Activated naive CD8-positive, alpha-beta T cell (primary cell): ENCODE measurements around the gene NRXN3.

ENCODE experiments used
- H3K27ac Mint-ChIP-seq: one replicate; pipeline ENCODE4 v1.8.0; 2021; ENCODE audit warnings: mixed read lengths
- H3K27me3 Mint-ChIP-seq: one replicate; pipeline ENCODE4 v1.8.0; 2021; ENCODE audit warnings: mixed read lengths
- H3K36me3 Mint-ChIP-seq: one replicate; pipeline ENCODE4 v1.8.0; 2021; ENCODE audit warnings: mixed read lengths
- H3K4me1 Mint-ChIP-seq: one replicate; pipeline ENCODE4 v1.8.0; 2021; ENCODE audit warnings: low read depth, mixed read lengths
- H3K4me3 Mint-ChIP-seq: one replicate; pipeline ENCODE4 v1.8.0; 2021; ENCODE audit warnings: mild to moderate bottlenecking, mixed read lengths
- H3K9me3 Mint-ChIP-seq: one replicate; pipeline ENCODE4 v1.8.0; 2021; ENCODE audit warnings: low read depth, mixed read lengths

Gene NRXN3

DNA sequence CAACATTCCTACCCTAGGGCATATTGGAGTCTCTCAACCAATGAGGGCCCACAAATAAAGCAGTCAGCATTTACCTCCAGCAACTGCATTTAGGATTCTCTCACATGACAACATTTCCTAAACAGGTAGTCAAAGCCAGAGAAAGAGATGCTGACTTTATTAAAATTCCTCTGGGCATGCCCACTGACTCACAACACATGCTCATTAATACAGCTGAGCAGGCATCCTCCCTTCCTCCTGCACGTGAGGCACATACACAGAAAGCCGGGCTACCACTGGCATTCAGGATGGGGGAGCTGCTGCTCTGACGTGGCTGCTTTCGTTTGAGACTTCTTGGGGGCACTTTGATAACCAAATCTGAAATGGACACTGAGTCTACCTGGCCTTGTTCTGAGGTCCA lies 174.1 kb downstream of the NRXN3 start:
- no peaks in the 10 kb centered on the region for H3K9me3 Mint-ChIP-seq
- no peak overlapping the region for H3K27ac Mint-ChIP-seq
- H3K36me3 Mint-ChIP-seq = no peaks in the 10 kb centered on the region
- no peak overlapping the region for H3K4me3 Mint-ChIP-seq
- peaks cover under 1% of the 10 kb centered on the region for H3K27me3 Mint-ChIP-seq
- H3K4me1 Mint-ChIP-seq = no peaks in the 10 kb centered on the region

DNA sequence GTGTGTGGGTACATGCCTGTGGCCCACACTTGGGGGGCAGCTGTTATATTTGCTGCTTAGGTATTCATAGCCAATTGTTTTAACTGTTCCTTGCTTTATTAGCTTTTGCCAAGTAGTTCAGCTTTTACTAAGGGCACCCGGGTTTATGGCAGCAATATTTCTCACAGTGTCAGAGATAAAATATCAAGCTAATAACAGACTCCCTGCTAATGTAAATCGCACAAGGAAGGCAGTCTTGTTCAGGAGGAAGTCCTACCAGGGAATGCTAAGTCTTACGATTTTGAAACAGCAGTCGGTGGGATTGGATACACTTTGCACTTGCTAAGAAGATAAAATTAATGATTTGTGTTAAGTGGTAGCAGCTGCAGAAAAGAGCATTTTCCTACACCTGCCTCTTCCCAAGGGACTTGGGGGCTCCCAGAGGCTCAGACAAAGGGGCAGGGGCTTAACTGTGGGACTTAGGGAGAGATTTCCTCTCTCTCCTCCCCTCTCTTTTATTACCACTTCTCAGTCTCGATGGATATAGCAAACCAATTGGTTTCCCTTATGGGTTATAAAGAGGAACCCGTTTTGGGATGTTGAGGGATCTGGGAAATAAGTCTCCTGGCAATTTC lies 175.1 kb downstream of the NRXN3 start:
- Mint-ChIP-seq H3K27ac (no peak overlapping the region), H3K9me3 (no peaks in the 10 kb centered on the region), H3K27me3 (no peaks in the 10 kb centered on the region), H3K4me3 (no peak overlapping the region), H3K36me3 (no peaks in the 10 kb centered on the region), H3K4me1 (no peaks in the 10 kb centered on the region)

DNA sequence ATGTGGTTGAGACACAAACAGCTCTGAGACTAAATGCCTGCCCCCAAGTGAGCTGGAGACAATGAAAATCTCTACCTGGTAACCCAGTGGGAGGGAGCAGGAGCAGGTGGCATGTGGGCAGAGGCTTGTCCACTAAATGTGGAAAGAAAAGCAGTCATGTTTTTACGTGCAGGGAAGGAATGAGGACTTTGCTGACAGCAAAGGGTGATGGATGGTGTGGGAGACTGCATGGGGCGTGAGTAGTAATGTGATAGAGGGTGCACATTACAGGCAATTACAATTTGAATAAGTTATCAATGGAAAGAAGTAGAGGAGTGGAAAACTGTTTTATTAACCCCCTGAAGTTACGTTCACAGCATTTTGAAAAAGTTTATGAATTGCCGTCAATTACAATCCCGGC lies 176.6 kb downstream of the NRXN3 start:
- Mint-ChIP-seq H3K27ac (no peak overlapping the region), H3K9me3 (no peaks in the 10 kb centered on the region), H3K4me1 (no peaks in the 10 kb centered on the region), H3K36me3 (no peaks in the 10 kb centered on the region), H3K4me3 (no peak overlapping the region), H3K27me3 (no peaks in the 10 kb centered on the region)

DNA sequence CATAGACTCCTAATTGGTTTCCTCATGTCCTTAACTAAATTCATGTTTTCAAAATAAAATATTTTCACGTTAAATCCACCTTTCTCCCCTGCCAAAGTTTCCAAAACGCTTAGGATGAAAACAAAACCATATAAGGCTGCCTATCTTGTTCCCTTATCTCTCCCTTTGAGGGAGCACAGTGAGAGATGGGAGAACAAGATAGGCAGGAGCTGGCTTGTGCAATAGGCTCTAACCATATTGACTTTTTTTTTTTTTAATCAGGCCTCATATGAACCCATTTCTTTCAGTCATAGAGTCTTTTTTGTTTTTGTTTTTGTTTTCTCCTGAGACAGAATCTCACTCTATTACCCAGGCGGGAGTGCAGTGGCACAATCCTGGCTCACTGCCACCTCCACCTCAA lies 184.9 kb downstream of the NRXN3 start:
- H3K9me3 Mint-ChIP-seq = no peaks in the 10 kb centered on the region
- H3K36me3 Mint-ChIP-seq = no peaks in the 10 kb centered on the region
- H3K27me3 Mint-ChIP-seq = no peaks in the 10 kb centered on the region
- H3K27ac Mint-ChIP-seq = no peak overlapping the region
- H3K4me1 Mint-ChIP-seq = no peaks in the 10 kb centered on the region
- H3K4me3 Mint-ChIP-seq = no peak overlapping the region

- peaks cover 2% of the 10 kb centered on the region for H3K27me3 Mint-ChIP-seq
- no peaks in the 10 kb centered on the region for H3K9me3 Mint-ChIP-seq
- H3K27ac Mint-ChIP-seq = no peak overlapping the region
- H3K4me1 Mint-ChIP-seq = no peaks in the 10 kb centered on the region
- H3K36me3 Mint-ChIP-seq = no peaks in the 10 kb centered on the region
- H3K4me3 Mint-ChIP-seq = no peak overlapping the region
Measured at GRCh38 chr14:78356391-78356790, 186.2 kb downstream of the NRXN3 start.

- no peak overlapping the region for H3K27ac Mint-ChIP-seq
- H3K4me3 Mint-ChIP-seq = no peak overlapping the region
- no peaks in the 10 kb centered on the region for H3K36me3 Mint-ChIP-seq
- H3K4me1 Mint-ChIP-seq = no peaks in the 10 kb centered on the region
- no peaks in the 10 kb centered on the region for H3K9me3 Mint-ChIP-seq
- H3K27me3 Mint-ChIP-seq = peaks cover 2% of the 10 kb centered on the region
Measured at GRCh38 chr14:78358591-78358990, 188.4 kb downstream of the NRXN3 start.

DNA sequence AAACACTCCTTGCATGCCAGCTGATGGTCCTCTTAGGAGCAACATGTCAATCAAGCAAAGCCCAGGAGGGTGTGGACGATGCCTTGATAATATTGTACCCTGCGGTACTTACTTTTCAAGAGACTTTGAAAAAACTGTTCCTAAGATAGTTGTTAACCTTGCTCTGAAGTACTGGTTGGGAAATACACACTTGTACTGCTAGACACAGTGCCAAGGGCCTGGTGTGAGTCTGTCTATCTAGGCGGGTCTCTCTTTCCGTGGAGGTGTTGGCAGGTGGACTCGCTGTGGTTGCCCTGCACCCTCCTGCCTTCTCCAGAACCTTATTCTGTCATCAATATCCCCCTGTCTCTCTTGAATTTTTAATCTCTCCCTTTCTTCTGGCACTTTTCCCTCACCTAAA lies 189.4 kb downstream of the NRXN3 start:
- no peaks in the 10 kb centered on the region for H3K4me1 Mint-ChIP-seq

DNA sequence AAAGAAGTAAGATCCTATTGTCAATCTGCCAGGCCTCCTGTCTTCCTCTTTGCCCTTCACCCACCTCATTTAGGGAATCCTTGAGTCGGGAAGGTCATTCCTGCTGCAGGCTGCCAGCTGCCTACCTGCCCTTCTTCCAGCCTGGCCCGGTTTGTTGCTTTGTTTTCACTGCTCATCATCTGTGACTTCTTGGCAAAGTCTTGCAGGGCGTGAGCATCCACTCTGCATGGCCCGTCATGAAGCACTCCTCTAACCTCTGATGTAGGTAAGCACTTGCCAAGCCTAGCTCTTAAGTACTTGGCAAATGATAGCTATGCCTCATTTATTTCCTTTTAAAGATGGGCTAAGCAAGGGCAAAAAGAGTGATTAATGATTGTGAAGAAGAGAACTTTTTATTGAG lies 192.8 kb downstream of the NRXN3 start:
- Mint-ChIP-seq H3K4me3 (no peak overlapping the region), H3K27ac (no peak overlapping the region), H3K27me3 (peaks cover 2% of the 10 kb centered on the region)

More for the DNA sequence above, 189.4 kb downstream of the NRXN3 start:
- no peak overlapping the region for H3K27ac Mint-ChIP-seq
- no peak overlapping the region for H3K4me3 Mint-ChIP-seq
- no peaks in the 10 kb centered on the region for H3K9me3 Mint-ChIP-seq
- H3K27me3 Mint-ChIP-seq = peaks cover 2% of the 10 kb centered on the region
- H3K36me3 Mint-ChIP-seq = no peaks in the 10 kb centered on the region

DNA sequence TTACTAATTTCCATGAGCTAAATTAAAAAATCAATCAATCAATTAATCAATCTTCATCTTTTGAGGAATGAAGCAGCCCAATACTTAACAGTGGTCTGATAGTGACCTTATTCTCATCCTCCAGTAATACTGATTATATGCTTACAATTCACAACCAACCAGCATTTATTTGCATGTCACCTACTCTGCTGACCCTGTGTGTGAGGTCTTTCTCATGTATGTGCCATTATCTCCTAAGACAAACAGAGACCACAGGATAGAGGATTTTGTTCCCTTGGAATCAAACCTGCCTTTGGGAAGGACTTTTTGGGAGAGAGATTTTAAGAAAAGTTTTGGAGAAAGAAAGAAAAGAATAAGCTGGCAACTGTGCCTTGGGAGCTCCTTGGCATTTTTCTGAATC lies 197.2 kb downstream of the NRXN3 start:
- Mint-ChIP-seq H3K27me3 (peaks cover 3% of the 10 kb centered on the region), H3K9me3 (no peaks in the 10 kb centered on the region), H3K36me3 (no peaks in the 10 kb centered on the region), H3K4me3 (no peak overlapping the region), H3K27ac (no peak overlapping the region), H3K4me1 (no peaks in the 10 kb centered on the region)

More for the DNA sequence above, 192.8 kb downstream of the NRXN3 start:
- Mint-ChIP-seq H3K36me3 (no peaks in the 10 kb centered on the region), H3K9me3 (no peaks in the 10 kb centered on the region), H3K4me1 (no peaks in the 10 kb centered on the region)

DNA sequence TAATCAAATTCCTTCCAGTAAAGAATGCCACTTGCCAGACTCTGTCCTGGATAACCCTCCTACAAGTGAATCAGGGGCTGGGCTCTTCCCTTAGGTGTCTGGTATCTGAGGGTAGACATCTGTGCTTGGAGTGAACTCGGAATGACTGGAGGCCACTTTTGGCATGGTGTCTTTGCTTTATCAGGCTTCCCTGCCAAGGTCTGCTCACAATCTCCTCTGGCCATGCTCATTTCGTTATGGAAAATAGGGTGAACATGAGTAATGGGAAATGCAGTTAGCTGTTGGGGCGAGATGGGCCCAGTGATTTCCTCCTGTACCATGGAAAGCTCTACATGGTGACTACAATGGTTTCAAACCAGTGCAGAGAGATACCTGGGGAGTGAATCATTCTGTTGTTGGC lies 212.9 kb downstream of the NRXN3 start:
- H3K9me3 Mint-ChIP-seq = no peaks in the 10 kb centered on the region
- no peak overlapping the region for H3K27ac Mint-ChIP-seq
- H3K27me3 Mint-ChIP-seq = no peaks in the 10 kb centered on the region
- no peaks in the 10 kb centered on the region for H3K36me3 Mint-ChIP-seq
- no peak overlapping the region for H3K4me3 Mint-ChIP-seq
- no peaks in the 10 kb centered on the region for H3K4me1 Mint-ChIP-seq

DNA sequence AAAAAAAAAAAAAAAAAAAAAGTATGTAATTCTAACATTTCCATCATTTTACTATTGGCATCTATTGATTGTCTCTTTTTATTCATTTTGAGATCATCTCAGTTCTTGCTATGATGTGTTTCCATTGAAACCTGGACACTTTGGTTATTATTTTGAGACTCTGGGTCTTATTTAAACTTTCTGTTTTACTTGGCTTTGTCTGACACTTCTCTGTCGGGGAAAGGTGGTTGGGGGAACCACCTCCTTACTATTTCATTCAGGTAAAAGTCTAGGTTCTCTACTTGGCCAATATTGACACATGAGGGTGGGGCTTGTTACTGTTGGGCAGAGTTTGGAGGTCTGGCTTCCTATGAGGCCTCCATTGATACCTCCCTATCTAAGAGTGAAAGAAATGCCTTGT lies 228.0 kb downstream of the NRXN3 start:
- H3K4me1 Mint-ChIP-seq = no peaks in the 10 kb centered on the region
- H3K4me3 Mint-ChIP-seq = no peak overlapping the region

DNA sequence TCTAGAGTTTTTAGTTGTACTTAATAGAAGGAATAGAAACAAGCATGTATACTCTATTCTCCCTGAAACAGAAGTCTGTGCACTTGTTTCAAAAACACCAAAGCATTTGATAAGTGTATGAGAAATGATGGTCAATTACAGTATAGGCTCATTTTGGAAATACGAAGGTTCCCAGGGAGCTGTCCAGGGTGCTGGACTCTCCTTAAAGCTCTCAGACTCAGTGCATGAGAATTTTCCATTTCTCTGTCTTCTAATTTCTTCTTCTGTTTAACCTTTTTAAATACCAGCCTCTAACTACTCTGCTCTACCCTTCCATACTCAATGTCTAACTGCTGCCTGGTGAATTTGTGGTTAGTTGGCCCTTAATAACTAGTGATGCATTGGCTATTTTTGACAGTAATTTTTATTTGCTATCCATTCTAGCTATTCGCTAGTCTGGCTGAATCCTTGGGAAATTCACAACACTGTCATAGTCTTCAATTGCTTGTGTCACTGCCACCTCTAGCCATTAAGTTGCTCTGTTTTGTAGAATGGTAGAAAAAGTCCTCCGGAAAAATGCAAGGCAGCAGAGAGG lies 229.2 kb downstream of the NRXN3 start:
- Mint-ChIP-seq H3K27me3 (peaks cover 6% of the 10 kb centered on the region), H3K36me3 (peaks cover 2% of the 10 kb centered on the region), H3K27ac (no peak overlapping the region), H3K4me1 (no peaks in the 10 kb centered on the region), H3K9me3 (peaks cover 4% of the 10 kb centered on the region), H3K4me3 (no peak overlapping the region)

More for the DNA sequence above, 228.0 kb downstream of the NRXN3 start:
- peaks cover 2% of the 10 kb centered on the region for H3K36me3 Mint-ChIP-seq
- peaks cover 5% of the 10 kb centered on the region for H3K27me3 Mint-ChIP-seq
- peaks cover 4% of the 10 kb centered on the region for H3K9me3 Mint-ChIP-seq
- H3K27ac Mint-ChIP-seq = no peak overlapping the region

DNA sequence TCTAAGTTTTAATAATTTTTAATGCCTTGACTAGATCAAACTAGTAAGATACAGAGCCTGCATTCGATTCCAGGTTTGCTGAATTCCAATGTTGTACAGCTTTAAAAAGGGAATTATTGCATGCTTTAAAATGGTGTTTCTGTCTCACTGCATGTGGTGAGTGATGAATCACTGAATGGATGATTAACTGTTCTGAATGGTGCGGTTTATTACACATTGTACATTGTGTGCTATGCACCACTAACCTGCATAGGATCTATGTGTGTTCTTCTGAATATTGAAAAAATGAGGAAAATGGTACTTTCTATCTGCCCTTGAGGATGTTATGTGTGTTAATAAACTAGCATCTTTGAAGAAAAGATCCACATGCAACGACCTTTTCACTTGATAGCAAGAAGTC lies 231.7 kb downstream of the NRXN3 start:
- Mint-ChIP-seq H3K9me3 (peaks cover 4% of the 10 kb centered on the region), H3K36me3 (peaks cover 2% of the 10 kb centered on the region), H3K4me1 (no peaks in the 10 kb centered on the region), H3K27ac (no peak overlapping the region), H3K27me3 (peaks cover 4% of the 10 kb centered on the region), H3K4me3 (no peak overlapping the region)

GRCh38 chr14:78403278-78403815 lies 233.2 kb downstream of the NRXN3 start:
- Mint-ChIP-seq H3K4me1 (no peaks in the 10 kb centered on the region), H3K36me3 (peaks cover under 1% of the 10 kb centered on the region), H3K27me3 (peaks cover 7% of the 10 kb centered on the region), H3K9me3 (peaks cover 4% of the 10 kb centered on the region), H3K4me3 (no peak overlapping the region), H3K27ac (no peak overlapping the region)

- Mint-ChIP-seq H3K27ac (no peak overlapping the region), H3K4me3 (no peak overlapping the region), H3K9me3 (peaks cover 6% of the 10 kb centered on the region), H3K36me3 (no peaks in the 10 kb centered on the region), H3K4me1 (no peaks in the 10 kb centered on the region), H3K27me3 (peaks cover 4% of the 10 kb centered on the region)
Measured at GRCh38 chr14:78405079-78405856, 235.1 kb downstream of the NRXN3 start.
